ENCODE measurements around the gene SURF4.

SURF4 gene

DNA sequence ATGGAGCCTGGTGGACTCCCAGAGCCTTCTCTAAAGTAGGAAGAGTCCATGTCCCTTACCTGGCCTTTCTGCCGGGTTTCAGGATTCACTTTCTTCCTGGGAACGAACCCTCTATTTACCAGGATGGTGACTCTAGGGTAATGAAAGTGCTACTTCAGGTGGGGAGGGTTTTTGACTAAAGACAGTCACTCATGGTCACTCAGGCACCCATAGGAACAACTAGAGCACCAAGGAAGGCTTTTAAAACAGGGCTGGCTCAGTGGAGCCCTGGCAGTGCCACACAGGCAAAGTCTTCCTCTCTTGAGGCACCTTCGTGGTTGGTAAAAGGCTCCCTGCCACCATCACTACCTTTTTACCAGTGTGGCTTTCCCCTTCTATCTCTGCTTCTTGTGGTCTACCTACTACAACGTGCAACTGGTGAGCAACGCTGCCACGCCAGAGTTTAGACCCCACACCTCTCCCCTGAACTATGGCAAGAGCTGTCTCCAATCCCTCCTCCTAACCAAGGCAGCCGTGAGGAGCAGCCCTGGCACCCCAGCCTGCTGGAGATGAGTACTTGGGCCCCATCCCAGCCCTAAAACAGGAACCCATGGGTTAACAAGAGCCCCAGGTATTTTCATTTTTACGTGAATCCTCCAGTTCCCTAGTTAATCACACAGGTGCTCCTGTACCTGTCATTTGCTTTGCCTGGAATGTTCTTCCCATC lies 23.1 kb downstream of the SURF4 start:
- Histone ChIP-seq H3K9me3 (no peaks in the 10 kb centered on the region), H3K27me3 (no peaks in the 10 kb centered on the region), H3K4me3 (ENCODE audit: low read depth in 1 of 2, low read length in 1 of 2) (no peak overlapping the region), H3K4me1 (ENCODE audit: control insufficient read depth in 1 of 2, insufficient read depth in 1 of 2, low read depth in 1 of 2, low read length in 1 of 2) (peaks cover 40 to 45% of the 10 kb centered on the region in 2 experiments), H3K36me3 (peaks cover 51% of the 10 kb centered on the region), H3K27ac (peak overlapping the region; percentile 27)
- TF ChIP-seq, protein P1, sequence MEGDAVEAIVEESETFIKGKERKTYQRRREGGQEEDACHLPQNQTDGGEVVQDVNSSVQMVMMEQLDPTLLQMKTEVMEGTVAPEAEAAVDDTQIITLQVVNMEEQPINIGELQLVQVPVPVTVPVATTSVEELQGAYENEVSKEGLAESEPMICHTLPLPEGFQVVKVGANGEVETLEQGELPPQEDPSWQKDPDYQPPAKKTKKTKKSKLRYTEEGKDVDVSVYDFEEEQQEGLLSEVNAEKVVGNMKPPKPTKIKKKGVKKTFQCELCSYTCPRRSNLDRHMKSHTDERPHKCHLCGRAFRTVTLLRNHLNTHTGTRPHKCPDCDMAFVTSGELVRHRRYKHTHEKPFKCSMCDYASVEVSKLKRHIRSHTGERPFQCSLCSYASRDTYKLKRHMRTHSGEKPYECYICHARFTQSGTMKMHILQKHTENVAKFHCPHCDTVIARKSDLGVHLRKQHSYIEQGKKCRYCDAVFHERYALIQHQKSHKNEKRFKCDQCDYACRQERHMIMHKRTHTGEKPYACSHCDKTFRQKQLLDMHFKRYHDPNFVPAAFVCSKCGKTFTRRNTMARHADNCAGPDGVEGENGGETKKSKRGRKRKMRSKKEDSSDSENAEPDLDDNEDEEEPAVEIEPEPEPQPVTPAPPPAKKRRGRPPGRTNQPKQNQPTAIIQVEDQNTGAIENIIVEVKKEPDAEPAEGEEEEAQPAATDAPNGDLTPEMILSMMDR (IDR thresholded peaks at IDR 0.05), result no peak

DNA sequence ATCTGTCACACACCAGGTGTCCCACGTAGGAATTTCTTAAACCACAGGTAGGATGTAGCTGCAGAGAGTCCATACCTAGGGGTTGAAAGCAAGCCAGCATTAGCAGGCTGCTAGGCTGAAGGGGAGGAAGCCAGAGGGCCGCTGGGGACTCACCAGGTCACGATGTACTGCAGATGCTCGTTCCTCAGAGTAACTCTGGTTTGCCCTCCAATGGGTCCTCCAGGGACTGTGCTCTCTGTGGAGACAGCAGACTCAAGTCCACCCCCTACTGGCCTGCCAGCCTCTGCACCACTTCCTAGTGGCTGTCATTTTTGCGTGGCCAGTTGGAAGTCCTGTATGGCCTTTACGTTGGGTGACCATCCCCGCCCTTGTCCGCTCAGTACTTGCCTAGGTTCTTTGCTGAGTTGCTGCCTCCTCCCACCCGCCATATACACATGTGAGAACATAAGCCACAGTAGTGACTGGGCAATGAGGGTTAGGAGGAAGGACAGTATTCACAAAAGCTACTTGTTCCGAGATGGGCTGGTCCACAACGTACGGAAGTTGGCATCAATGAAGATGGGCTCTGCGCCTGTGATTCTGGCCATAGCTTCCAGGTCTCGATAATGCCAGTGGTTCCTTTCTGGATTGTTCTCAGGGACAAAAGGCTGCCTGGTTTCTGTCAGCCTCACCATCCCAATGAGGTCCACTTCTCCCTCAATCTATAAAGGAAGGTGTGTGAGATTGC lies 23.8 kb downstream of the SURF4 start:
- H3K36me3 ChIP-seq, result peaks cover 51% of the 10 kb centered on the region

DNA sequence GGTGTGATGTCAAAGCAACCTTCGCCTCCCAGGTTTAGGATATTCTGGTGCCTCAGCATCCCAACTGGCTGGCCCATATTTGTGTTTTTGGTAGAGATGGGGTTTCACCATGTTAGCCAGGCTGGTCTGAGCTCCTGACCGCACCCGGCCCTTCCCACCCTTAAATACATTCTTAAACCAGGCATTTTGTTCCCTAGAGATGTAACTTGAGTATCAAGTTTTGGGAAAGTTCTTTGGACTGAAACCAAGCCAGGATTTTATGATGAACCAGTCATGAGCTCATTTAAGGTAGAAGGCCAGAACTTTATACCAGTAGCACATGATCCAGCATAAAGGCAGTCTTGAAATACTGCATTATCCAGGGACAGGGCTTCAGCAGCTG lies 24.3 kb downstream of the SURF4 start:
- TF ChIP-seq, protein P1 (IDR thresholded peaks at IDR 0.05), result no peak
- H3K27ac ChIP-seq, result peak overlapping the region; percentile 27
- H3K9me3 ChIP-seq, result no peaks in the 10 kb centered on the region
- peaks cover 51% of the 10 kb centered on the region for H3K36me3 ChIP-seq
- H3K4me1 ChIP-seq (ENCODE audit: control insufficient read depth in 1 of 2, insufficient read depth in 1 of 2, low read depth in 1 of 2, low read length in 1 of 2), result peaks cover 43 to 44% of the 10 kb centered on the region in 2 experiments
- no peaks in the 10 kb centered on the region for H3K27me3 ChIP-seq
- H3K4me3 ChIP-seq (ENCODE audit: low read depth in 1 of 2, low read length in 1 of 2), result no peak overlapping the region

More for the DNA sequence above, 23.8 kb downstream of the SURF4 start:
- no peak overlapping the region for H3K4me3 ChIP-seq (ENCODE audit: low read depth in 1 of 2, low read length in 1 of 2)
- peak overlapping the region; percentile 27 for H3K27ac ChIP-seq
- TF ChIP-seq, protein P1 (IDR thresholded peaks at IDR 0.05), result peak; percentile 54
- H3K9me3 ChIP-seq, result no peaks in the 10 kb centered on the region
- H3K27me3 ChIP-seq, result no peaks in the 10 kb centered on the region
- peaks cover 42% of the 10 kb centered on the region in 2 experiments for H3K4me1 ChIP-seq (ENCODE audit: control insufficient read depth in 1 of 2, insufficient read depth in 1 of 2, low read depth in 1 of 2, low read length in 1 of 2)

DNA sequence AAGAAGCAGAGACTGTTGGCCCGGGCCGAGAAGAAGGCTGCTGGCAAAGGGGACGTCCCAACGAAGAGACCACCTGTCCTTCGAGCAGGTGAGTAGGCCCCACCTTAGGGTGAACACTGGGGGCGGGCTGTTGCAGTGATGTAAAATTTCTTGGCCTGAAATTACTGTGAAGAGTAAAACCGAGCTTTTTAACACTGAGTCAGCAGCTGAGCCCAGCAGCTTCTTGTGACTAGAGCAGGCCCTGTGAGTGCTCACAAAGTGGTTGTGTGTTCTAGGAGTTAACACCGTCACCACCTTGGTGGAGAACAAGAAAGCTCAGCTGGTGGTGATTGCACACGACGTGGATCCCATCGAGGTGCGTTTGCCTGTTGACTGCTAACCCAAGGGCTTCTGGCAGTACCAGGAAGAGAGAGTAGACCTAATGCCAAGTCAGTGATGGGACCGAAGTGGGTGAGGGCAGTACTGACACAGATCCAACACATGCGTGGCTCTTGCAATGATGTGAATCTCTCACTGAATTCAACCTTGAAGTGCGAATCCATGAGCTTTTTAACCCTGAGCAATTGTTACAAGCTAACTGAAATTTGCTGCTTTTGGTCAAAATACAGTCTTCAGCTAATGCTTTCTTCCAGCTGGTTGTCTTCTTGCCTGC lies 25.8 kb downstream of the SURF4 start:
- H3K4me1 ChIP-seq (ENCODE audit: control insufficient read depth in 1 of 2, insufficient read depth in 1 of 2, low read depth in 1 of 2, low read length in 1 of 2), result peaks cover 40 to 42% of the 10 kb centered on the region in 2 experiments
- H3K27me3 ChIP-seq, result no peaks in the 10 kb centered on the region
- no peaks in the 10 kb centered on the region for H3K9me3 ChIP-seq
- H3K36me3 ChIP-seq, result peaks cover 65% of the 10 kb centered on the region
- no peak overlapping the region for H3K4me3 ChIP-seq (ENCODE audit: low read depth in 1 of 2, low read length in 1 of 2)
- TF ChIP-seq, protein P1 (IDR thresholded peaks at IDR 0.05), result no peak
- no peak overlapping the region for H3K27ac ChIP-seq

DNA sequence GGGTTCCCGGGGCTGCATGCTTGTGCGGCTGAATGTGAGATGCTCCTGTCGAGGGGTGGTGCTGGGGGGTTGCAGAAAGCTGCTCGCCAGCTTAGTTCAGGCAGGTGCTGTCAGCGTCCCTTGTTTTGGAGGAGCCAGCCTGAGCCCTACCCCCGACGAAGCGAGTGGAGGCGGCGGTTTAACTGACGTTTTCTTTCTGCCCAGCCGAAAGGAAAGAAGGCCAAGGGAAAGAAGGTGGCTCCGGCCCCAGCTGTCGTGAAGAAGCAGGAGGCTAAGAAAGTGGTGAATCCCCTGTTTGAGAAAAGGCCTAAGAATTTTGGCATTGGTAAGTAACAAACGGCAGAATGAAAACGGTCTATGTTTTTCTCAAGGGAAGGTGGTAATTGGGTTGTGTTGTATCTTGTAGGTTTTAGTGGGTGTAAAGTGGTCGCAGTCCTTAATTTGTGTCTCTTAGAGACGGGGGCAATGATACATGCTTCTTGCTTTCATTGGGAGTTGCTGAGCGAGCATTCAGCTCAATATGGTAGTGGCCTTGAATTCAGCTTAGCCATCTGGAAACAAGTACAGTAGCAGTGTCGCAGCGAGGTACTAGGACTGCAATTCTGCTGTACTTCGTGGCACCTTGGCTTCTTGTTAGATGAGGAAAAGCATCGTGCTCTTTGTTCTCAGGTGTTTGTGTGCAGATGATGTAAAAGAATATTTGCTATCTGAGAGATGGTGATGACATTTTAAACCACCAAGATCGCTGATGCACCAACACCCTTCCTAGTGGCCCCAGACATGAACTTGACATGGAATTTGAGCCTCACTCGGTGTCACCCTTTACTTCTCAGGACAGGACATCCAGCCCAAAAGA lies 26.9 kb downstream of the SURF4 start:
- H3K9me3 ChIP-seq, result no peaks in the 10 kb centered on the region
- H3K4me3 ChIP-seq (ENCODE audit: low read depth in 1 of 2, low read length in 1 of 2), result peak overlapping the region; percentile 64 to 92
- peaks cover 32 to 34% of the 10 kb centered on the region in 2 experiments for H3K4me1 ChIP-seq (ENCODE audit: control insufficient read depth in 1 of 2, insufficient read depth in 1 of 2, low read depth in 1 of 2, low read length in 1 of 2)
- TF ChIP-seq, protein P1 (IDR thresholded peaks at IDR 0.05), result no peak
- no peaks in the 10 kb centered on the region for H3K27me3 ChIP-seq
- H3K27ac ChIP-seq, result peak overlapping the region; percentile 81
- peaks cover 75% of the 10 kb centered on the region for H3K36me3 ChIP-seq

All from neutrophil (primary cell).